COR-L47 (cell line): ENCODE measurements around the gene JAK3.
"Not testable (repeated sequence)": the region's sequence is repeated elsewhere in the genome, so short reads cannot be mapped to it uniquely, and the experiment has no call there.

Experiments
- DNase-seq: peaks from one replicate; lab custom pipeline; 2025; lab: John Stamatoyannopoulos, UW

Gene JAK3

GRCh38 chr19:17803264-17803896 is 44.4 kb downstream of the JAK3 start:
- no peak for DNase-seq

DNA sequence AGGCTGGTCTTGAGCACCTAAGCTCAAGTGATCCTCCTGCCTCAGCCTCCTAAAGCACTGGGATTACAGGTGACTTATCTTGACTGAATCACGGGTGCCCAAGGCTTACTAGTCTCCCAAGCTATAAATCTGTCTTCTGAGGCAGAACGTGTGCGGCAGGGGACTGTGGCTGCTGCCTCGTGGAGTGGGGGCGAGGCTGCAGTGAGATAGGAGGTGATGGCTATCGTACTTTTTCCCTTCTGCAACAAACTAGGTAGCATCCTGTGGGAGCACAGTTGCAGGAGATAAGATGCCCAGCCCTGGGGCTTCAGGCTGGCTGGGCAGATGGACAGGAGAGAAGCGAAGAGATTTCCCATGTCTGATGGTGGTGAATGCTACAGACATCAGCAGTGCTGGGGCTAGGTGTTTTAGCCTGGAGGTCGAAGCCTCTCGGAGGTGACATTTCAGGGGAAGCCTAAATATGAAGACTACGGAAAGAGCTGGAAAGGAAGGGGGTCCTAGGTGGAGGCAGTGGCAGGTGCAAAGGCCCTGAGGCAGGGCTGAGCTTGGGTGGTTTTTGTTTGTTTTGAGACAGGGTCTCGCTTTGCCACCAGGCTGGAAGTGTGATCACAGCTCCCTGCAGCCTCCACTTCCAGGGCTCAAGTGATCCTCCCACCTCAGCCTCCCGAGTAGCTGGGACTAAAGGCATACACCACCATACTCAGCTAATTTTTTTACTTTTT is 45.5 kb downstream of the JAK3 start:
- no peak for DNase-seq

DNA sequence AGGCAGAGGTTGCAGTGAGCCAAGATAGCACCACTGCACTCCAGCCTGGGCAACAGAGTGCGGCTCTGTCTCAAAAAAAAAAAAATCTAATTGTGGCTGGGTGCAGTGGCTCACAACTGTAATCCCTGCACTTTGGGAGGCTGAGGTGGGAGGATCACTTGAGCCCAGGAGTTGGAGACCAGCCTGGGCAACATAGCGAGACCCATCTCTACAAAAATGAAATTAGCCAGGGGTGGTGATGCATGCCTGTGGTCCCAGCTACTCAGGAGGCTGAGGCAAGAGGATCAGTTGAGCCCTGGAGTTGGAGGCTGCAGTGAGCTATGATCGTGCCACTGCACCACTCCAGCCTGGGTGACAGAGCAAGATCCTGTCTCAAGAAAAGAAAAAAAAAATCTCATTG is 49.2 kb downstream of the JAK3 start:
- DNase-seq = not testable (repeated sequence)

GRCh38 chr19:17797424-17798201 is 50.2 kb downstream of the JAK3 start:
- no peak for DNase-seq

DNA sequence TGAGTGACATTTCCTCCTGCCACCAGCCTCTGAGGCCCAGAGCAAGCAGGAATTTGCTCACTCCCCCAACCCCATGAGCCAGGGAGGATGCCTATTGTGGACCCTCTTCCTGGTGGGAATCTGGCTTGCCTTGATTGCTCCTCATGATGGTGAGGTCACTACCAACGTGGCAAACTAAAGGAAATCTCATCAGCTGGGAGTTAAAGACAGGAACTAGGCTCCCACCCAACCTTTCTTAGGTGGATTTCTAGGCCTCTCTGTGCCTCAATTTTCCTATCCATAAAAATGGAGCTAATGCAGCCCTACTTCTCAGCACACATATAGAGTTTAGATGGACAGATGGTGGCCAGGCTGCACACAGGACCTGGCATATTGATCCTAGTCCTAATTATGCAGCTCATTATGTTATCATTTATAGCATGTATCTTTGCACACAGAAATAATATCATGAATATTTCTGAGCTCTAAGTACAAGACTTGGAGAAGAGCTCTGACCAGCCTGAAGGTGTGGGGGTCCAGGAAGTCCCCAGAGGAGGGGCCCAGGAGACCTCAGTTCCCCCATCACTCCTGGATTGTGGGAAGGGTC is 50.9 kb downstream of the JAK3 start:
- DNase-seq = no peak

DNA sequence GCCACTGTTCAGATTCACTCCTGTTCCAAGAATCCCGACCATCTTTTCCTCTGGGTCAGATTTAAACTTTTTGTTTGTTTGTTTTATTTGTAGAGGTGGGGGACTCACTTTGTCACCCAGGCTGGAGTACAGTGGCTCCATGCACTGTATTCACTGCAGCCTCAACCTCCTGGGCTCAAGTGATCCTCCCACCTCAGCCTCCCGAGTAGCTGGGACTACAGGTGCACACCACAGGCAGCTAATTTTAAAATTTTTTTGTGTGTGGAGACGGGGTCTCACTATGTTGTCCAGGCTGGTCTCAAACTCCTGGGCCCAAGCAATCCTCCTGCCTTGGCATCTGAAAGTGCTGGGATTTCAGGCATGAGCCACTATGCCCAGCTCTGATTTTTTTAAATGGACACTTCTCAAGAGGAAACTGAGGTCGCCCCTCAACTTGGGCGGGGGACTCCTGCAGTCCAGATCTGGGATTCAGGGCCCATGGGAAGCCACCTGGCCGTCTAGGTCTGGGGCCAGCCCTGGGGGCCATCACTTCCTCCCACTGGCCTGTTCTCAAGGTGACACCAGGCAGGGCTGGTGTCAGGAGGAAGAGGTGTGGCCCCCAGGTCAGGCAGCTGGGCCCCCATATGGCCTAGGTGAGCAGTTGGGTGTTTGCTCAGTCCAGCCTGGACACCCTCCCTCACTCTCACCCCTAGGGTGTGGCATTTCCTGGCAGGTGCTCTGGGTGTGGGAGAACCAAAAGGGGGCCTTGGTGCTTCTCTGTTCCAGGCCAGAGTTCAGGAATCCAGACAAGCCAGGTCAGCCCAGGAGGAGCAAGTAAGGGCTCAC is 51.6 kb downstream of the JAK3 start:
- DNase-seq = no peak

DNA sequence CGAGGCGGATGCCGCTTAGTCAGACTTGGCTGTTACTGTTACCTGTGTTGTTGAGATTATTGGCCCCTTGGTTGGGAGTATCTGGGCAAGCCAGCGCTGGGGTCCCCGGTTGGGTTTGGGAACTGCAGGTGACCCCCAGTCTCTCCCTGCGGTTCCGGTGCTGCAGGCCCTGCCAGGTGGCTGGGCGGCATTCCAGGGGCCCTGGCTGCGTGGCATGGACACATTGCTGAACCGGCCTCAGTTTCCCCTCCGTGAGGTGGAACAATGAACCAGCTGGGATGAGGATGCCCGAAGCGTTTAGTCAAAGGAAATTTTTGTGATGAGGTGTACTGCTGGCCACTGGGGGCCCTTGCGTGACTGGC is 52.3 kb downstream of the JAK3 start:
- DNase-seq = no peak

GRCh38 chr19:17794731-17795494 is 52.9 kb downstream of the JAK3 start, which contains the start of gene B3GNT3:
B3GNT3 (plus strand) TSS chr19:17795138; CDS start chr19:17807808, 12,670 bp downstream.
- peak; percentile 63 for DNase-seq

- no peak for DNase-seq
Observed at GRCh38 chr19:17794412-17794730, 53.4 kb downstream of the JAK3 start.

GRCh38 chr19:17790059-17790780 is 57.6 kb downstream of the JAK3 start:
- DNase-seq = no peak

DNA sequence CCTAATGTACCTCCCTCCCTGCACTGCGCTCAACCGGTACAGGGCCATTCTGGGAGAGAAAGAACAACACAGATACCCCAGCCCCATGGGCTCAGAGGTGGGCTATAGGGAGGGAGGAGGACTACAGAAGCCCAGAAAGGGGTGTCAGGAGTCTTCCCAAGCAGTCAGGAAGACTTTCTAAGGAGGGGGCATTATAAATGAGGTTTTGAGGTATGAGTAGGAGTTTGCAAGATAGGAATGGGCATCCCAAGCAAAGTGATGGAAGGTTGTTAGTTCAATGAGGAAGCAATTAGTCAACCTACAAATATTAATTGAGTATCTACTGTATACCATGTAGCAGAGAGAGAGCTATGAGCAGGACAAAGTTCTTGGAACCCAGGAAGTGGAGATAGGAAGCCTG is 59.1 kb downstream of the JAK3 start:
- no peak for DNase-seq

DNA sequence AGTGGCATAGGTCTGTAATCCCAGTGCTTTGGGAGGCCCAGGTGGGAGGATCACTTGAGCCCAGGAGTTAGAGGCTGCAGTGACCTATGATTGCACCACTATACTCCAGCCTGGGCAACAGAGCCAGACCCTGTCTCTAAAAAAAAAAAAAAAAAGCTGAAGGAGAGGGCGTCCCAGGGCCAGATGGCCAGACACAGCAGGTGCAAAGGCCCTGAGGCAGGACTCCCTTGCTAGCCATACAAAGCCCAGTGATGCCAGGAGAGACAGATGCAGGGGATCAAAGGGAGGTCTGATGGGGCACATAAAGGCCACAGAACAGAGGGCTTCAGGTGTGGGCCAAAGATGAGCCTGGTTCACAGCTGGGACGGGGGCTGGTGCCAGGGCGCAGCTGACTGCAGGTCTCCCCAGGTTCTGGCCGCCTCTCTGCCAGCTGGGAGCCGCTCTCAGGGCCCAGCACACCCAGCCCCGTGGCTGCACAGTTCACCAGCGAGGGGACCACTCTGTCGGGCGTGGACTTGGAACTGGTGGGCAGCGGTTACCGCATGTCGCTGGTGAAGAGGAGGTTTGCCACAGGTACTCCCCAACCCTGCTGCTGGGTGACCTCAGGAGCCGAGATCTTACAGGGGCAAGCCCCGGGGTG is 60.4 kb downstream of the JAK3 start:
- DNase-seq = no peak

GRCh38 chr19:17784201-17785008 is 63.4 kb downstream of the JAK3 start:
- DNase-seq = peak; percentile 31

GRCh38 chr19:17783721-17784120 is 64.1 kb downstream of the JAK3 start:
- DNase-seq = not testable (repeated sequence)

- no peak for DNase-seq
Observed at GRCh38 chr19:17780781-17781180, 67.0 kb downstream of the JAK3 start.

DNA sequence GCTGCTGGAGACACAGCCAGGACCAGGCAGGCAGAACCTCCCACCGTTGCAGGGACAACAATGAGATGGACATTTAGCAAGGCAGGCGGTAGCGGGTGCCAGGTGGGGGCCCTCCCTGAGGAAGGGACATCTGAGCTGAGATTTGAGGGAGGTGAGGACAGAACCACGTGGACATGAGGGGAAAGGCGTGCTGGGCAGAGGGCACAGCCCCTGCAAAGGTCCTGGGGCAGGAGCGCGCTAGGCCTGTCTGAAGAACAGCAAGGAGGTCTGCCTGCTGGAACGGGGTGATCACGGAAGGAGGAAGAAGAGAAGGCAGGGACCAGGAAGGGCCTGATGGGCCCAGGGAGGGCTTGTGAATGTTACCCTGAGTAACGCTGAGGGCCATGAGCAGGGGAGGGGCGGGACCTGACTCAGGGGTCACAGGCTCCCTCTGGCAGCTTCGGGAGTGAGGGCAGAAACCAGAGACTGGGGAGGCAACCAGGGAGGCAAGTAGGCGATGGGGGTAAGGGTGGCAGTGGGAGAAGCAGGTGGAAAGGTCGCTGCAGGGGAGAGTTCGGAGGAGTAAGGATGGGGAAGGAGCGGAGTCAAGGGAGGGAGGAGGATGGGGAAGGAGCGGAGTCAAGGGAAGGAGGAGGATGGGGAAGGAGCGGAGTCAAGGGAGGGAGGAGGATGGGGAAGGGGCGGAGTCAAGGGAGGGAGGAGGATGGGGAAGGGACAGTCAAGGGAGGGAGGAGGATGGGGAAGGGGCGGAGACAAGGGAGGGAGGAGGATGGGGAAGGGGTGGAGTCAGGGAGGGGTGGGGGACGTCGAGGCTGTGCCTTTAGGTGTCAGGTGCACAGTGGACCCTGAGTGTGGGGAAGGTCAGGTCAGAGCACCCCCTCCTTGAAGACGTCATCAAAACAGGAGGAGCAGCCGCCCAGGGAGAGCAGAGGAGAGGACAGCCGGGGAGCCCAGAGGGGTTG is 68.5 kb downstream of the JAK3 start:
- DNase-seq = no peak

DNA sequence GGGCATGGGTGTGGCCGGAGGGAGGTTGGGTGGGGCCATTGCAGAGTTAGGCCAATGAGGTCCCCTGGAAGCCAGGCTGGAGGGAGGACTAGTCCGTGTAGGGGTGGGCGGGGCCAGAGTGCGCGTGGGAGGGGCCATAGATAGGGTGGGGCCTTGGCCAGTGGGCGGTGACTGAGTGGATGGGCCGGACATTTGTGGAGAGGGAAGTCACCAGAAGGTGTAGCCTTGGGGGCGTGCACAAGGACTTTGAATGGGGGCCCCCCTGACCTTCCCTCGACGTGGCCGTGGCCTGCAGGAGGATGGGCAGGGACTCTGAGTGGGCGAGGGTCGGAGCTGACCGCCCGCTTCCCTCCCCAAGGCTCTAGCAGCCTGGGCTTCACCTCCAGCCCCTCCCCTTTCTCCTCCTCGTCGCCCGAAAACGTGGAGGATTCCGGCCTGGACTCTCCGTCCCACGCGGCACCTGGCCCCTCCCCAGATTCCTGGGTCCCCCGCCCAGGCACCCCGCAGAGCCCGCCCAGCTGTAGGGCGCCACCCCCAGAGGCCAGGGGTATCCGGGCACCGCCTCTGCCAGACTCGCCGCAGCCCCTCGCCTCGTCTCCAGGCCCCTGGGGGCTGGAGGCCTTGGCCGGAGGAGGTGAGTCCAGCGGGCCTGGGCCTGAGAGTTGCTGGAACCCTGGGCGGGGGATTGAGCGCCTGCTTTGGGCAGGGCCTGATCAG is 69.4 kb downstream of the JAK3 start:
- DNase-seq = no peak
